WI38 (cell line): ENCODE measurements around the gene RAB5IF.

Source experiments
- H3K4me3 ChIP-seq: 2 replicates; pipeline ENCODE4 v1.5.1; 2011; ENCODE audit warnings: low read depth, mild to moderate bottlenecking, control low read depth, low read length
- TF ChIP-seq, protein P1 (sequence below): IDR thresholded peaks from 2 replicates; pipeline ENCODE4 v1.5.1; 2012; ENCODE audit warnings: low read depth, mild to moderate bottlenecking, control low read depth, low read length

The RAB5IF gene

DNA sequence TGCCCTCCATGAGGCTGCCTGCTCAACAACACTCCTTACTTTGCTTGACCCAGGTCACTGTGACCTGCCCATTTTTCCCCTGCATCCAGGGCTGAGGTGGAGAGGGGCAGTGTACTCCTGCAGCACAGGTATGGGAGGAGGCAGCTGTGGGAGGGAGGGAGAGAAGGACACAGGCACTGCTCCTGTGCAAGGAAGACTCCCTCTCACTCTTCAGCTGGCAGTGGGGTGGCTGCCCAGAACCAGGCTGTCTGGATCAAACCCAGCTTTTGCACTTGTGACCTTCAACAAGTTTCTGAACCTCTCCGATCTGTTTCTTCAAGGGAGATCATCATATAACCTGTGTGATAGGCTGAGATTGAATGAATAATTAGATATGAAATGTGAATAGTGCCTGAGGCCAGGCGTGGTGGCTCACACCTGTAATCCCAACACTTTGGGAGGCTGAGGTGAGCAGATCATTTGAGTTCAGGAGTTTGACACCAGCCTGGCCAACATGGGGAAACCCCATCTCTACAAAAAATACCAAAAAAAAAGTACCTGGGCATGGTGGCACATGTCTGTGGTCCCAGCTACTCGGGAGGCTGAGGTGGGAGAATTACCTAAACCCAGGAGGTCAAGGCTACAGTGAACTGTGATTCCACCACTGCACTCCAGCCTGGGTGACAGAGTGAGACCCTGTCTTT is 18.1 kb upstream of the RAB5IF start:
- TF ChIP-seq, protein P1, sequence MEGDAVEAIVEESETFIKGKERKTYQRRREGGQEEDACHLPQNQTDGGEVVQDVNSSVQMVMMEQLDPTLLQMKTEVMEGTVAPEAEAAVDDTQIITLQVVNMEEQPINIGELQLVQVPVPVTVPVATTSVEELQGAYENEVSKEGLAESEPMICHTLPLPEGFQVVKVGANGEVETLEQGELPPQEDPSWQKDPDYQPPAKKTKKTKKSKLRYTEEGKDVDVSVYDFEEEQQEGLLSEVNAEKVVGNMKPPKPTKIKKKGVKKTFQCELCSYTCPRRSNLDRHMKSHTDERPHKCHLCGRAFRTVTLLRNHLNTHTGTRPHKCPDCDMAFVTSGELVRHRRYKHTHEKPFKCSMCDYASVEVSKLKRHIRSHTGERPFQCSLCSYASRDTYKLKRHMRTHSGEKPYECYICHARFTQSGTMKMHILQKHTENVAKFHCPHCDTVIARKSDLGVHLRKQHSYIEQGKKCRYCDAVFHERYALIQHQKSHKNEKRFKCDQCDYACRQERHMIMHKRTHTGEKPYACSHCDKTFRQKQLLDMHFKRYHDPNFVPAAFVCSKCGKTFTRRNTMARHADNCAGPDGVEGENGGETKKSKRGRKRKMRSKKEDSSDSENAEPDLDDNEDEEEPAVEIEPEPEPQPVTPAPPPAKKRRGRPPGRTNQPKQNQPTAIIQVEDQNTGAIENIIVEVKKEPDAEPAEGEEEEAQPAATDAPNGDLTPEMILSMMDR, result no peak

DNA sequence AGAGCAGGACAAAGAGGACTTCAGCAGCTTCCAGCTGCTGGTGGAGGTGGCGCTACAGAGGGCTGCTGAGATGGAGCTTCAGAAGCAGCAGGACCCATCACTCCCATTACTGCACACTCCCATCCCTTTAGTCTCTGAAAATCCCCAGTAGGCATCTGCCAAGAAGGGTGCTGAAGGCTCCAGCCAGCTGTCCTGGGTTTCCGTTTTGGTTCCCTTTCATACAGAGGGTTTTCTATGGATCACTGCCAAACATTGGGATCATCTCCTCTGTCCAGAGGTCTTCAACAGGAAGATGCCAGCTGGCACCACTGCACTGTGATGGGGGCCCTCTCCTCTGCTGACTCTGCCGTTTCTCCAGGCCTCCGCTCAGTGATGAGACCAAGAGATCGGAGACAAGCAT is 14.3 kb upstream of the RAB5IF start:
- TF ChIP-seq, protein P1, result no peak

More for the DNA sequence above, 18.1 kb upstream of the RAB5IF start:
- no peak overlapping the region for H3K4me3 ChIP-seq

DNA sequence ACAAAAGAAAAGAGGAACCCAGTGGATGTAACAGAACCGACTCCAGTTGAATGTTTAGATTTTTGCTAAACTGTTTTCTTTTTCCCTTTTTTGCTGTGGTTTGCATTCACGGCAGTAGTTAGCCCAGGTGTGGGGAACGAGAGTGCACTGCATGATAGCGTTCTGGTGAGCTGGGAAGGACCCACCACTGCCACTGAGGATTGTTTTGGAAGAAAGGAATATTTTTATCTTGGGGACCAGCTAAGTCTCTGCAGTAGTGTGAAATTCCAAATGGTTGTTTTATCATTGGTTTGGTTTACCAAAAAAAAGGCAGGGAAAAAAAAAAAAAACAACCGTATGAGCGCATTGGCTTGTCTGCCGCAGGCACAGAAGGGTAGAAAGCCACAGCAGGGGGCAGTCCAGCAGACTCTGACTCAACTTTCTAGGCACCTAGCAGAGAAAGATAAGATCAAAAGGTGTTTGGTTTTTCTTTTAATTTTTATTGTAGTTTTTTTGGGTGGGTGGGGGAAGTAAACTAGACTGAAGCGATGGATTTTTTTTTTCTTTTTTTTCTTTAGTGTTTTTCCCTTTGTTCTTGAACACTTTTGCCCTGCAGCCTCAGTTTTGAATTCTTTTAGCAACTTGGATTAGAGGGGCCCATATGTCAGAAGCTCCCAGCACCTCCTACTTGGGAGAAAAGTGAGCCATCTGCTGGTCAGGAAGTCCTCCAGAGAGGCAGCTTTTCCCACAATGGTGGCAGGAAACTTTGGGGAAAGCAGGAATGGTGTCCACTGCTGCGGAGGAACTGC is 13.5 kb upstream of the RAB5IF start:
- TF ChIP-seq, protein P1, result peak; percentile 24; the same call in 1 of the 2 replicates
- H3K4me3 ChIP-seq, result no peak overlapping the region

More for the DNA sequence above, 14.3 kb upstream of the RAB5IF start:
- H3K4me3 ChIP-seq, result no peak overlapping the region

DNA sequence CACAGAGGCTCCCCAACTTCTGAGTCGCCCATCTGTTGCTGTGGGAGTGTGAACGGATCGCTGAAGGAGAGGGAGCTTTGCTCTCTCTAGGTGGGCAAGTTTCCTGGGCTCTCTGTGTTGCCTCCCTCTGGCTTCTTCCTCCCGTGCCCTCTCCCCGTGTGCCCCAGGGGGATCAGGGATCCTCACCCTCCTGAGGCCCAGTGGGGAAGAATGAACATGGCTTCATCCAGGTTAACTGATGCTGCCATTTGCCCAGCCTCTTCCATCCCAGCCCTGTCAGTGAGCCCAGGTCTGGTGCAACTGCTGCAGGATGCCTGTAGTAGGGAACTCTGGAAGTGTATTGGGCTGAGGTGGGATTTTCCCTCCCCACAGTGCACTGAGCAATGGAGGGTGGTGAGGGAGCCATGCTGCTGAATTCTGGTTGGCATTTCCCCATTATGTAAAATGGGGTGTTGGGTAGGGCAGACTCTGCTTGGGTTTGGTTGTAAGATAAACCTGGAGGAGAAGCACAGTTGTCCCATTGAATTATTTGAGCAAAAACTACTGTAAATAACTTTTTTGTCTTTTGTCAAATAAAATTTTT is 12.1 kb upstream of the RAB5IF start:
- TF ChIP-seq, protein P1, result no peak
- no peak overlapping the region for H3K4me3 ChIP-seq

DNA sequence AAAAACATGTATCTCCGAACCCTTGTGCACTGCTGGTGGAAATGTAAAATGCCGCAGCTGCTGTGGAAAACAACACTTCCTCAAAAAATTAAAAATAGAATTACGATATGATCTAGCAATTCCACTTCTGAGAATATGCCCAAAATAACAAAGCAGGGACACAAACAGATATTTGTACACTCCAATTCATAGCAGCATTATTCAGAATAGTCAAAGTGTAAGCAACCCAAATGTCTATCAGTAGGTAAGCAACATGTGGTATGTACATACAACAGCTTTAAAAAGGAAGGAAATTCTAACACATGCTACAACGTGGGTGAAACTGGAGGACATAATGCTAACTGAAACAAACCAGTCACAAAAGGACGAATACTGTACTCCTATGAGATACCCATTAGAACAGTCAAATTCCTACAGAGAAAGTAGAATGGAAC is 5.7 kb upstream of the RAB5IF start:
- TF ChIP-seq, protein P1, result no peak
- H3K4me3 ChIP-seq, result no peak overlapping the region

DNA sequence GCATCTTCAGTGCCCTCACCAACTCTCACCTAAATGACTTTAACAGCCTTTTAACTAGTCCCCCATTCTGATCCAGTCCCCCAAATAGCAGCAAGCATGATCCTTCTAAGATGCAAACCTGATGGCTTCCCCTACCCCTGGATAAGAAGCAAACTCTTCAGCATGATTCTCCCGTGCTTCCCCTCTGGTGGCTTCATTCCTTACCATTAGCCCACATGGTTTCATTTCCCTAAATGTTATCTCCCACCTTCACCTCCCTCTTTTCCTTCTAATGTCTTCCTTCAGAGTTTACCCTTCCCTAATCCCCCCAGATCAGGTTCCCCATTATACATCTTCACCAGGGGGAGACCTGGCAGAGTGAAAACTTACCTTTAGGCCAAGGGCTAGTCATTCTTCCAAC is 4.0 kb upstream of the RAB5IF start:
- TF ChIP-seq, protein P1, result no peak

More for the DNA sequence above, 4.0 kb upstream of the RAB5IF start:
- H3K4me3 ChIP-seq, result no peak overlapping the region
